Fibroblast of the aortic adventitia (primary cell): ENCODE data around the gene OR2M2. TPM values are rescaled to one million over a fixed set of nuclear protein-coding genes. Genes with fewer than 3 reads are reported as not detected.

Source experiments
- DNase-seq: peaks from one replicate; pipeline ENCODE4 v3.0.0-alpha.2; 2010; ENCODE audit warnings: low read depth
- H3K4me3 ChIP-seq: 2 replicates; pipeline ENCODE4 v1.5.1; 2011; ENCODE audit warnings: low read depth, mild to moderate bottlenecking, control low read depth, low read length, moderate library complexity
- CTCF ChIP-seq: IDR thresholded peaks from 2 replicates; pipeline ENCODE4 v1.5.1; 2011; ENCODE audit warnings: mild to moderate bottlenecking, low read length, control low read depth, inconsistent platforms; ENCODE audit not compliant: insufficient read depth
- total RNA-seq: library from RNA; depleted of rRNA; stranded (reverse); fragments of >200 nt; gene quantifications from 2 replicates; pipeline ENCODE4 v1.2.3, GENCODE V29; 2012; ENCODE audit warnings: low replicate concordance

Gene OR2M2
- total RNA-seq, 1 donor = not detected

DNA sequence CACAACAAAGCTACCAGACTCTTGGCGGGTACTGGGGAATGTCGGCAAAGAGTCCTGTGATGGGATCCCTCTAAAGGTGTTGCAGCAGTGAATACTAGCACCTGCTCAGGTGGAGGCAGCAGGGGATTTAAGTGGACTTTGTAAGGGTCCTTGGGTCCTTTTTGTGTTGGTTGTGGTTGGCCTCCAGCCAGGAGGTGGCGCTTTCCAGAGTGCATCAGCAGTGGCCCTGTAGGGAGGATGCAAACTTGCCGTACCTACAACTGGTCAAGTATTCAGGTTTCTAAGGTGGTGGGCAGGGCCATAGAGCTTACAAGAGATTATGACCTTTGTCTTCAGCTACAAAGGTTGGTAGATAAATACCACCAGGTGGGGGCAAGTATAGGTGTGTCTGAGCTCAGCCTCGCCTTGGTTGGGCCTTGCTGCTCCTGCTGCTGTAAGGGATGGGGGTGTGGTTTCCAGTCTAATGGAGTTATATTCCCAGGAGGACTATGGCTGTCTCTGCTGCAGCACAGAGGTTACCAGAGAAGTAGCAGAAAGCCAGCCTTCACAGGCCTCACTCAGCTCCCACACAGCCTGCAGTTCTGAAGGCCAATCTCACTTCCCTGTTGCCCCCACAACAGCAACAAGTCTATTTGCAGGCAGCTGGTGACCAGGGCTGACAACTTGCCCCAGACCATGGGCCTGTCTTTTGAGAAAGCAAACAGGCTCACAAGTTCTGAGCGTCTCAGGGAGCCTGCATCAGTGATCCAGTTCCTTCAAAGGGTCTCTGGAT lies 22.4 kb upstream of the OR2M2 start:
- no peak for DNase-seq
- H3K4me3 ChIP-seq = no peak overlapping the region
- no peak for TF ChIP-seq CTCF

DNA sequence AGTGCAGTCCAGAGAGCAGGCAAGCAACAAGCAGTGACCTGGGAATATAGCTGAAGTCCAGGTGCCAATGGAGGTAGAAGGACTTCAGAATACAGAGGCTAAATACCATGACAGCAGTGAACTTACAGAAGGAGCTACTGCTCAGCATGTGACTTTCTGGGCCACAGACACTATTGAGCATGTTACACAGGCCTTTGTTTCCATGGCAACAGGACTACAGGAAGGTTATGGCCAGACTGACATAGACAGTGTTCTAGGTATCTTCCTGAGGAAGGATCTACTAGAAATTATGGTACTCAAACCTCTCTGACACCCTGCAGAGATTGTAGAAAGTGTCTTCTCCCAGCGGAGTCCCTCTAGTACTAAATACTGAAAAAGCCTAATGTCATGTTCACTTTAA lies 18.7 kb upstream of the OR2M2 start:
- DNase-seq = no peak
- H3K4me3 ChIP-seq = no peak overlapping the region

DNA sequence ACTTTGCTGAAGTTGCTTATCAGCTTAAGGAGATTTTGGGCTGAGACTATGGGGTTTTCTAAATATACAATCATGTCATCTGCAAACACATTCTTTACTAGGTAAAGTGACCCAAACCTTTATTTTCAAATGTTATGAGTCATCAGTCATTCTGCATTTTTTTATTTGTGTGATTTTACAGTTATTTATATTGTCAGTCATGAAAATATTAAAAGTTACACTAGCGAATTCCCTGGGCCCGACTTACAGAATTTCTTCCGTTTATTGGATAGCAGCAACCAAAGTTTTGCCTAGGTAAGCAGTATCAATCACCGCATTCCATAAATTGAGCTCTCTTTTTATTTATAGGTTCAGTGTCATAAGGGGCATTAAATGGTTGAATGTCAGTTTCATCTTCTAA lies 15.9 kb upstream of the OR2M2 start:
- DNase-seq = no peak
- TF ChIP-seq CTCF = no peak
- no peak overlapping the region for H3K4me3 ChIP-seq

More for the DNA sequence above, 18.7 kb upstream of the OR2M2 start:
- TF ChIP-seq CTCF = no peak

GRCh38 chr1:248164031-248164430 lies 10.6 kb upstream of the OR2M2 start:
- TF ChIP-seq CTCF = no peak
- no peak overlapping the region for H3K4me3 ChIP-seq
- no peak for DNase-seq

GRCh38 chr1:248165186-248165585 lies 9.4 kb upstream of the OR2M2 start:
- TF ChIP-seq CTCF = no peak
- no peak for DNase-seq
- no peak overlapping the region for H3K4me3 ChIP-seq

- DNase-seq = no peak
- no peak for TF ChIP-seq CTCF
- H3K4me3 ChIP-seq = no peak overlapping the region
These were observed 9.4 kb downstream of the OR2M2 start for GRCh38 chr1:248183996-248184395.

DNA sequence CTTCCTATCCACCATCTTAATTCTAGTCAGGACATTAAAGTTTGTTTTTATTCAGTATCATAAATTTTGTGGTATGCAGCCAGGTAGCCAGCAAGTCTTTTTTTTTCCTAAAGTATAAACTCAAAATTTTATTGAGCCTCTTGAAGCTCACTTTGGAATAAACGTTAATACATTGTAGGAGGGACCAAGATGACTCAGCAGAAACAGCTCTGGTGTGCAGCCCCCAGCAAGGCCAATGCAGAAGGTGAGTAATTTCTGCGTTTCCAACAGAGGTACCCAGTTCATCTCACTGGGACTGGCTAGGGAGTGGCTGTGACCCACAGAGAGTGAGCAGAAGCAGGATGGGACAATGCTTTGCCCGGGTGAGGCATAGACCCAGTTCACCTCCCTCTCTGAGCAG lies 12.7 kb downstream of the OR2M2 start:
- no peak for DNase-seq
- no peak overlapping the region for H3K4me3 ChIP-seq
- TF ChIP-seq CTCF = no peak
